IMR-90 (cell line): ENCODE results near the gene HDDC3. TPM values are rescaled to one million over a fixed set of nuclear protein-coding genes. Genes with fewer than 3 reads are reported as not detected.

ENCODE experiments used
- ATAC-seq: fragments of 200-7000 bp; cut with Tn5 transposase; 2 replicates; pipeline ENCODE4 v1.9.1; 2020; ENCODE audit warnings: low read depth, mild to moderate bottlenecking, moderate library complexity
- BruUV-seq: library from RNA; stranded (reverse); fragments of 400-500 nt; replicated peaks from 2 replicates; lab custom pipeline; 2021; lab: Mats Ljungman, UMichigan
- CTCF ChIA-PET: fragments of 300-600 bp; formaldehyde crosslinking; extraction: SDS; loops from one replicate; lab custom pipeline; 2021; ENCODE audit warnings: antibody characterized with exemption; lab: Yijun Ruan, JAX
- POLR2A ChIA-PET: fragments of 300-600 bp; sonication (Branson Sonifier 250); formaldehyde crosslinking; loops from one replicate; lab custom pipeline; 2022; ENCODE audit warnings: antibody characterized with exemption; ENCODE audit not compliant: unreplicated experiment; lab: Charles Lee
- DNase-seq: peaks from one replicate; pipeline ENCODE4 v3.0.0; 2013
- H2AFZ ChIP-seq: replicated peaks from 2 replicates; pipeline ENCODE3; 2013; ENCODE audit warnings: low read length, mild to moderate bottlenecking; ENCODE audit not compliant: poor library complexity
- H2AK5ac ChIP-seq: 2 replicates; pipeline ENCODE4 v1.6.1; 2013; ENCODE audit warnings: low read depth, low read length, inconsistent platforms
- H2AK9ac ChIP-seq: replicated peaks from 2 replicates; pipeline ENCODE3; 2013; ENCODE audit warnings: mild to moderate bottlenecking, low read depth, low read length, moderate library complexity; ENCODE audit not compliant: poor library complexity
- H2BK120ac ChIP-seq: 2 replicates; pipeline ENCODE4 v1.6.1; 2013; ENCODE audit warnings: low read depth, low read length, inconsistent platforms
- H2BK15ac ChIP-seq: 3 replicates; pipeline ENCODE4 v1.6.1; 2013; ENCODE audit warnings: low read depth, low read length, inconsistent platforms
- H2BK20ac ChIP-seq: 2 replicates; pipeline ENCODE4 v1.6.1; 2013; ENCODE audit warnings: low read depth, mild to moderate bottlenecking, inconsistent platforms, low read length, moderate library complexity
- H2BK5ac ChIP-seq: 2 replicates; pipeline ENCODE4 v1.6.1; 2013; ENCODE audit warnings: mild to moderate bottlenecking, low read depth, low read length, inconsistent platforms; ENCODE audit not compliant: poor library complexity, severe bottlenecking
- H3K14ac ChIP-seq: replicated peaks from 2 replicates; pipeline ENCODE4 v1.6.1; 2013; ENCODE audit warnings: low read depth, low read length, inconsistent platforms
- H3K18ac ChIP-seq: 2 replicates; pipeline ENCODE4 v1.6.1; 2013; ENCODE audit warnings: low read depth, low read length, control low read depth
- H3K23ac ChIP-seq: 2 replicates; pipeline ENCODE4 v1.6.1; 2013; ENCODE audit warnings: low read depth, low read length, inconsistent platforms
- H3K27ac ChIP-seq: 2 replicates; pipeline ENCODE4 v1.5.1; 2013; ENCODE audit warnings: mild to moderate bottlenecking, control low read depth, low read length; ENCODE audit not compliant: insufficient read depth
- H3K27me3 ChIP-seq: 2 replicates; pipeline ENCODE4 v1.6.1; 2013; ENCODE audit warnings: low read length; ENCODE audit not compliant: control insufficient read depth, insufficient read depth
- H3K36me3 ChIP-seq: 2 replicates; pipeline ENCODE4 v1.6.1; 2013; ENCODE audit warnings: low read length, mixed read lengths; ENCODE audit not compliant: control insufficient read depth, insufficient read depth
- H3K4ac ChIP-seq: 2 replicates; pipeline ENCODE4 v1.6.1; 2013; ENCODE audit warnings: low read depth, low read length, inconsistent platforms
- H3K4me1 ChIP-seq: 2 replicates; pipeline ENCODE4 v1.6.1; 2013; ENCODE audit warnings: low read length, mixed read lengths; ENCODE audit not compliant: control insufficient read depth, insufficient read depth
- H3K4me2 ChIP-seq: 2 replicates; pipeline ENCODE4 v1.6.1; 2013; ENCODE audit warnings: low read depth, mild to moderate bottlenecking, control low read depth, low read length, moderate library complexity
- H3K4me3 ChIP-seq: 2 replicates; pipeline ENCODE4 v1.5.1; 2013; ENCODE audit warnings: low read depth, mild to moderate bottlenecking, control low read depth, low read length, moderate library complexity; ENCODE audit not compliant: insufficient read depth
- H3K56ac ChIP-seq: 2 replicates; pipeline ENCODE4 v1.6.1; 2013; ENCODE audit warnings: low read length, inconsistent platforms; ENCODE audit not compliant: insufficient read depth; ENCODE audit errors: extremely low read depth
- H3K79me1 ChIP-seq, 2 experiments: 2 replicates each; pipeline ENCODE4 v1.6.1; 2013; ENCODE audit warnings: low read length in 2 of 2, inconsistent platforms in 1 of 2, low read depth in 1 of 2
- H3K9ac ChIP-seq: 2 replicates; pipeline ENCODE4 v1.6.1; 2013; ENCODE audit warnings: low read depth, low read length, control low read depth
- H3K9me1 ChIP-seq: 2 replicates; pipeline ENCODE4 v1.6.1; 2013; ENCODE audit warnings: low read length, inconsistent platforms; ENCODE audit not compliant: insufficient read depth
- H3K9me3 ChIP-seq: 2 replicates; pipeline ENCODE4 v1.6.1; 2013; ENCODE audit warnings: low read length; ENCODE audit not compliant: control insufficient read depth, insufficient read depth
- H4K20me1 ChIP-seq: 2 replicates; pipeline ENCODE4 v1.6.1; 2013; ENCODE audit warnings: low read length, inconsistent platforms; ENCODE audit not compliant: insufficient read depth
- H4K5ac ChIP-seq: 2 replicates; pipeline ENCODE4 v1.6.1; 2013; ENCODE audit warnings: mild to moderate bottlenecking, low read depth, low read length, control low read depth
- H4K8ac ChIP-seq, 2 experiments: 2 replicates each; pipeline ENCODE4 v1.6.1; 2013; ENCODE audit warnings: low read depth in 2 of 2, low read length in 2 of 2, control low read depth in 1 of 2, inconsistent platforms in 1 of 2
- H4K91ac ChIP-seq: 2 replicates; pipeline ENCODE4 v1.6.1; 2013; ENCODE audit warnings: low read depth, low read length, inconsistent platforms; ENCODE audit not compliant: insufficient read depth
- BHLHE40 ChIP-seq: fragments of 150-350 bp; IDR thresholded peaks from 2 replicates; pipeline ENCODE4 v1.6.1; 2016; ENCODE audit warnings: mild to moderate bottlenecking, low read depth, low read length
- CEBPB ChIP-seq: IDR thresholded peaks from 2 replicates; pipeline ENCODE4 v1.6.1; 2012; ENCODE audit warnings: low read depth, low read length, improper control_type of control experiment
- CHD1 ChIP-seq: IDR thresholded peaks from 2 replicates; pipeline ENCODE4 v1.6.1; 2012; ENCODE audit warnings: low read depth, low read length, improper control_type of control experiment
- CTCF ChIP-seq: conservative IDR thresholded peaks from 2 replicates; pipeline ENCODE4 v1.5.1; 2012; ENCODE audit warnings: mild to moderate bottlenecking, low read depth, low read length, improper control_type of control experiment
- ELK1 ChIP-seq: fragments of 150-350 bp; IDR thresholded peaks from 2 replicates; pipeline ENCODE4 v1.6.1; 2016; ENCODE audit warnings: low read depth, mild to moderate bottlenecking, low read length, moderate library complexity, borderline replicate concordance
- FOS ChIP-seq: fragments of 150-350 bp; IDR thresholded peaks from 2 replicates; pipeline ENCODE4 v1.6.1; 2016; ENCODE audit warnings: low read depth, low read length
- MAFK ChIP-seq: IDR thresholded peaks from 2 replicates; pipeline ENCODE4 v1.6.1; 2012; ENCODE audit warnings: low read depth, low read length, improper control_type of control experiment
- MAZ ChIP-seq: IDR thresholded peaks from 2 replicates; pipeline ENCODE4 v1.6.1; 2012; ENCODE audit warnings: low read depth, mild to moderate bottlenecking, low read length, improper control_type of control experiment, moderate library complexity, borderline replicate concordance
- MXI1 ChIP-seq: IDR thresholded peaks from 2 replicates; pipeline ENCODE4 v1.6.1; 2012; ENCODE audit warnings: low read depth, mild to moderate bottlenecking, low read length, moderate library complexity, borderline replicate concordance
- POLR2A ChIP-seq: IDR thresholded peaks from 2 replicates; pipeline ENCODE4 v1.6.1; 2012; ENCODE audit warnings: mild to moderate bottlenecking, low read depth, low read length
- RAD21 ChIP-seq: IDR thresholded peaks from 2 replicates; pipeline ENCODE4 v1.6.1; 2012; ENCODE audit warnings: low read length, improper control_type of control experiment
- RCOR1 ChIP-seq: IDR thresholded peaks from 2 replicates; pipeline ENCODE4 v1.6.1; 2012; ENCODE audit warnings: mild to moderate bottlenecking, low read length, improper control_type of control experiment; ENCODE audit not compliant: insufficient replicate concordance
- USF2 ChIP-seq: fragments of 150-350 bp; IDR thresholded peaks from 2 replicates; pipeline ENCODE4 v1.6.1; 2017; ENCODE audit warnings: mild to moderate bottlenecking, antibody characterized with exemption, low read length, low read depth
- WGBS, 2 experiments: methylation state at CpG; one replicate each; pipeline versions ENCODE4 v1.1.5 to v1.1.7; 2013; ENCODE audit warnings: missing lambda C conversion rate in 2 of 2; ENCODE audit not compliant: insufficient read length in 1 of 2; ENCODE audit errors: extremely low coverage in 2 of 2; 5-methylcytosine and 5-hydroxymethylcytosine counted together
- dilution Hi-C: fragments of 300-500 bp; cut with HindIII; formaldehyde crosslinking; loops from one replicate; pipeline ENCODE4 v1.14.3; 2018; ENCODE audit warnings: low sequenced_read_pairs; ENCODE audit not compliant: unreplicated experiment
- in situ Hi-C: fragments of 300-500 bp; cut with MboI; formaldehyde crosslinking; loops from 3 replicates; pipeline ENCODE4 v1.14.3; 2019; ENCODE audit warnings: low sequenced_read_pairs, inconsistent platforms, mixed read lengths
- intact Hi-C: fragments of 100-400 bp; cut with micrococcal nuclease; formaldehyde crosslinking; loops from 2 replicates; pipeline ENCODE4 v1.10.0; 2022
- polyA plus RNA-seq, 3 experiments: library from polyadenylated mRNA; depleted of rRNA; stranded (reverse); fragments of >200 nt; gene quantifications; 2 replicates each; pipeline ENCODE4 v1.2.3, GENCODE V29; 2012; ENCODE audit warnings: low replicate concordance in 1 of 3
- total RNA-seq: library from RNA; depleted of rRNA; stranded (reverse); fragments of >200 nt; gene quantifications from 2 replicates; pipeline ENCODE4 v1.2.3, GENCODE V29; 2012

HDDC3 gene
- total and polyA plus RNA-seq, 2 of the 4 experiments (the other 2 are of a cell fraction), result 7.9 to 10.7 TPM

- no peak overlapping the region for H3K56ac ChIP-seq
- H3K27me3 ChIP-seq, result no peaks in the 10 kb centered on the region
- no peaks in the 10 kb centered on the region for H3K9me3 ChIP-seq
- no peak overlapping the region for H2BK120ac ChIP-seq
- no peak overlapping the region for H3K4ac ChIP-seq
- in situ Hi-C loops (no loop called here), dilution Hi-C loops (no loop called here), intact Hi-C loops (no loop called here)
- peaks cover under 1 to 7% of the 10 kb centered on the region in 2 experiments; a peak in 2 of 4 replicates for H3K79me1 ChIP-seq
- ChIA-PET POLR2A (interaction anchor here (0.5 kb wide), 1 partner anchor 696 kb away, joined by 5 read pairs; the partner anchor contains the start of gene TTLL13), CTCF (interaction anchor here (0.6 to 1.0 kb wide), 2 partner anchors 10 to 88 kb away, joined by 3 to 9 read pairs; partner anchors contain the start of gene UNC45A)
- no peak overlapping the region for H2AK5ac ChIP-seq
- no peak overlapping the region for H2AFZ ChIP-seq
- no peaks in the 10 kb centered on the region for H3K4me1 ChIP-seq
- H3K14ac ChIP-seq, result no peak overlapping the region
- H4K91ac ChIP-seq, result no peak overlapping the region
- no peak overlapping the region for H2BK15ac ChIP-seq
- no peak overlapping the region for H4K8ac ChIP-seq
- H3K4me3 ChIP-seq, result no peak overlapping the region
- DNase-seq (no peak), ATAC-seq (no peak)
- H3K9ac ChIP-seq, result no peak overlapping the region
- no peak overlapping the region for H2AK9ac ChIP-seq
- H3K18ac ChIP-seq, result no peak overlapping the region
- no peak for TF ChIP-seq RCOR1
- TF ChIP-seq ELK1, result no peak
- no peak for TF ChIP-seq CEBPB
- no peak for TF ChIP-seq CTCF
- TF ChIP-seq POLR2A, result no peak
- TF ChIP-seq FOS, result no peak
- no peak for TF ChIP-seq CHD1
- TF ChIP-seq MXI1, result no peak
- TF ChIP-seq MAZ, result no peak
- no peak for TF ChIP-seq RAD21
- no peak for TF ChIP-seq MAFK
- TF ChIP-seq BHLHE40, result no peak
- no peak for TF ChIP-seq USF2
- H3K36me3 ChIP-seq, result peaks cover 80% of the 10 kb centered on the region
- H3K27ac ChIP-seq, result no peak overlapping the region
- no peak overlapping the region for H3K4me2 ChIP-seq
- 100% methylated on average over 3 of the region's 7 CpGs; no CpG with 5 or more reads in 1 of the 2 experiments for WGBS, 2 experiments
- H4K20me1 ChIP-seq, result peaks cover 4% of the 10 kb centered on the region; the same call in 1 of the 2 replicates
- BruUV-seq, result no TSS peak
- H3K23ac ChIP-seq, result no peak overlapping the region
- no peak overlapping the region for H2BK20ac ChIP-seq
- H4K5ac ChIP-seq, result no peak overlapping the region
- 0 out of 2 replicates have a peak, but pooled peaks cover 4% of the 10 kb centered on the region for H3K9me1 ChIP-seq
- no peak overlapping the region for H2BK5ac ChIP-seq
These were observed 12.7 kb upstream of the HDDC3 start for GRCh38 chr15:90945091-90945490.
